Sigmoid colon (tissue), 4 donors: Measurements from ENCODE around the gene PLPPR1.

Source experiments
- EP300 ChIP-seq, 4 donors: sonication (generic); formaldehyde crosslinking; IDR thresholded peaks; one replicate each; pipeline ENCODE4 v1.6.1; 2017; ENCODE audit warnings: antibody characterized with exemption in 4 of 4
- POLR2A ChIP-seq, 2 donors: fragments of 450-650 bp; IDR thresholded peaks; one replicate each; pipeline ENCODE4 v1.6.1; 2016; ENCODE audit warnings: antibody characterized with exemption in 2 of 2, mild to moderate bottlenecking in 2 of 2, moderate library complexity in 2 of 2
- POLR2AphosphoS5 ChIP-seq, 4 donors: sonication (generic); formaldehyde crosslinking; IDR thresholded peaks; one replicate each; pipeline ENCODE4 v1.6.1; 2017; ENCODE audit warnings: antibody characterized with exemption in 4 of 4
- TF ChIP-seq, protein P1 (sequence below), 4 experiments: fragments of 450-650 bp in 3 of 4; fragments of 200-600 bp in 1 of 4; IDR thresholded peaks; one replicate each; pipeline ENCODE4 v1.5.1; 2016 to 2019; ENCODE audit warnings: antibody characterized with exemption in 4 of 4, mild to moderate bottlenecking in 3 of 4, moderate library complexity in 2 of 4

- TF ChIP-seq, protein P1, sequence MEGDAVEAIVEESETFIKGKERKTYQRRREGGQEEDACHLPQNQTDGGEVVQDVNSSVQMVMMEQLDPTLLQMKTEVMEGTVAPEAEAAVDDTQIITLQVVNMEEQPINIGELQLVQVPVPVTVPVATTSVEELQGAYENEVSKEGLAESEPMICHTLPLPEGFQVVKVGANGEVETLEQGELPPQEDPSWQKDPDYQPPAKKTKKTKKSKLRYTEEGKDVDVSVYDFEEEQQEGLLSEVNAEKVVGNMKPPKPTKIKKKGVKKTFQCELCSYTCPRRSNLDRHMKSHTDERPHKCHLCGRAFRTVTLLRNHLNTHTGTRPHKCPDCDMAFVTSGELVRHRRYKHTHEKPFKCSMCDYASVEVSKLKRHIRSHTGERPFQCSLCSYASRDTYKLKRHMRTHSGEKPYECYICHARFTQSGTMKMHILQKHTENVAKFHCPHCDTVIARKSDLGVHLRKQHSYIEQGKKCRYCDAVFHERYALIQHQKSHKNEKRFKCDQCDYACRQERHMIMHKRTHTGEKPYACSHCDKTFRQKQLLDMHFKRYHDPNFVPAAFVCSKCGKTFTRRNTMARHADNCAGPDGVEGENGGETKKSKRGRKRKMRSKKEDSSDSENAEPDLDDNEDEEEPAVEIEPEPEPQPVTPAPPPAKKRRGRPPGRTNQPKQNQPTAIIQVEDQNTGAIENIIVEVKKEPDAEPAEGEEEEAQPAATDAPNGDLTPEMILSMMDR (IDR thresholded peaks at IDR 0.05), result no peak
- TF ChIP-seq POLR2A (IDR thresholded peaks at IDR 0.05) (no peak), EP300 (IDR thresholded peaks at IDR 0.05) (no peak), POLR2AphosphoS5 (IDR thresholded peaks at IDR 0.05) (no peak)
These were observed 324.5 kb downstream of the PLPPR1 start for GRCh38 chr9:101352892-101353463.
